H1 (cell line): ENCODE measurements around the gene CD72. TPM values are rescaled to one million over a fixed set of nuclear protein-coding genes. Genes with fewer than 3 reads are reported as not detected.

Experiments
- POU5F1 ChIP-seq: IDR thresholded peaks from 2 replicates; pipeline ENCODE4 v1.6.1; 2011; ENCODE audit warnings: low read depth, mild to moderate bottlenecking, low read length, moderate library complexity
- SIRT6 ChIP-seq: IDR thresholded peaks from one replicate; pipeline ENCODE4 v1.7.1; 2012; ENCODE audit warnings: low read length, inconsistent platforms
- polyA plus RNA-seq, 7 experiments: library from polyadenylated mRNA; depleted of rRNA in 3 of 7; stranded (reverse) in 5 of 7; unstranded in 2 of 7; fragments of >200 nt in 5 of 7; fragments of 200-250 nt in 2 of 7; gene quantifications; 1 replicate in 5 of 7; 2 replicates in 1 of 7; 4 replicates in 1 of 7; pipeline versions ENCODE4 v1.2.1 to v1.2.3, GENCODE V29; 2011 to 2013; ENCODE audit warnings: missing spikeins in 2 of 7, mixed read lengths in 2 of 7
- total RNA-seq: library from RNA; stranded (reverse); fragmentation: NEBNext Ultra II Directional; extraction: Animal tissue kit (Norgen Biotek cat#: 25700); gene quantifications from 2 replicates; pipeline ENCODE4 v1.2.1, GENCODE V29; 2021
- TF ChIP-seq, protein P1 (sequence below): fragments of 300-600 bp; sonication (generic); IDR thresholded peaks from 2 replicates; pipeline ENCODE4 v1.7.1; 2012; ENCODE audit warnings: low read length, moderate library complexity, mild to moderate bottlenecking, inconsistent platforms; ENCODE audit not compliant: insufficient replicate concordance

The CD72 gene
- total and polyA plus RNA-seq, 2 of the 8 experiments (the other 6 are each of a cell fraction or from before 2014, with no cell fraction given): 4.0 to 4.5 TPM

DNA sequence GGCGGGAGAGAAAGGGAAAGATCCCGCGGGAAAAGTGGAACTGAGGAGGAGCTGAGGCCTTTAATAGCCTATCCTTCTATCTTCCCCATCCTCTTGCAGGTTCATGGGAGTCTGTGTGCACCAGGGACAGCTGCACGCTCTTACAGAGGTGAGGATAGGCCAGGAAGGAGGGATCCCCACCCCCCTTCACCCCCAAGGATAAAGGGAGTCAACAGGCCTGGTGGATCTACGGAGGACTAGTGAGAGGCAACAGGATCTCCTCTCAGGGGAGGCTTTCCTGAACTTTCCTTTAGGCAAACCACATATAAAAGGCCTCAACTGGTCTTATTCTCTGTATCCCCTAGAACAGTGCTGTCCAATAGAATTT is 12.1 kb downstream of the CD72 start (continued):
- TF ChIP-seq, protein P1, sequence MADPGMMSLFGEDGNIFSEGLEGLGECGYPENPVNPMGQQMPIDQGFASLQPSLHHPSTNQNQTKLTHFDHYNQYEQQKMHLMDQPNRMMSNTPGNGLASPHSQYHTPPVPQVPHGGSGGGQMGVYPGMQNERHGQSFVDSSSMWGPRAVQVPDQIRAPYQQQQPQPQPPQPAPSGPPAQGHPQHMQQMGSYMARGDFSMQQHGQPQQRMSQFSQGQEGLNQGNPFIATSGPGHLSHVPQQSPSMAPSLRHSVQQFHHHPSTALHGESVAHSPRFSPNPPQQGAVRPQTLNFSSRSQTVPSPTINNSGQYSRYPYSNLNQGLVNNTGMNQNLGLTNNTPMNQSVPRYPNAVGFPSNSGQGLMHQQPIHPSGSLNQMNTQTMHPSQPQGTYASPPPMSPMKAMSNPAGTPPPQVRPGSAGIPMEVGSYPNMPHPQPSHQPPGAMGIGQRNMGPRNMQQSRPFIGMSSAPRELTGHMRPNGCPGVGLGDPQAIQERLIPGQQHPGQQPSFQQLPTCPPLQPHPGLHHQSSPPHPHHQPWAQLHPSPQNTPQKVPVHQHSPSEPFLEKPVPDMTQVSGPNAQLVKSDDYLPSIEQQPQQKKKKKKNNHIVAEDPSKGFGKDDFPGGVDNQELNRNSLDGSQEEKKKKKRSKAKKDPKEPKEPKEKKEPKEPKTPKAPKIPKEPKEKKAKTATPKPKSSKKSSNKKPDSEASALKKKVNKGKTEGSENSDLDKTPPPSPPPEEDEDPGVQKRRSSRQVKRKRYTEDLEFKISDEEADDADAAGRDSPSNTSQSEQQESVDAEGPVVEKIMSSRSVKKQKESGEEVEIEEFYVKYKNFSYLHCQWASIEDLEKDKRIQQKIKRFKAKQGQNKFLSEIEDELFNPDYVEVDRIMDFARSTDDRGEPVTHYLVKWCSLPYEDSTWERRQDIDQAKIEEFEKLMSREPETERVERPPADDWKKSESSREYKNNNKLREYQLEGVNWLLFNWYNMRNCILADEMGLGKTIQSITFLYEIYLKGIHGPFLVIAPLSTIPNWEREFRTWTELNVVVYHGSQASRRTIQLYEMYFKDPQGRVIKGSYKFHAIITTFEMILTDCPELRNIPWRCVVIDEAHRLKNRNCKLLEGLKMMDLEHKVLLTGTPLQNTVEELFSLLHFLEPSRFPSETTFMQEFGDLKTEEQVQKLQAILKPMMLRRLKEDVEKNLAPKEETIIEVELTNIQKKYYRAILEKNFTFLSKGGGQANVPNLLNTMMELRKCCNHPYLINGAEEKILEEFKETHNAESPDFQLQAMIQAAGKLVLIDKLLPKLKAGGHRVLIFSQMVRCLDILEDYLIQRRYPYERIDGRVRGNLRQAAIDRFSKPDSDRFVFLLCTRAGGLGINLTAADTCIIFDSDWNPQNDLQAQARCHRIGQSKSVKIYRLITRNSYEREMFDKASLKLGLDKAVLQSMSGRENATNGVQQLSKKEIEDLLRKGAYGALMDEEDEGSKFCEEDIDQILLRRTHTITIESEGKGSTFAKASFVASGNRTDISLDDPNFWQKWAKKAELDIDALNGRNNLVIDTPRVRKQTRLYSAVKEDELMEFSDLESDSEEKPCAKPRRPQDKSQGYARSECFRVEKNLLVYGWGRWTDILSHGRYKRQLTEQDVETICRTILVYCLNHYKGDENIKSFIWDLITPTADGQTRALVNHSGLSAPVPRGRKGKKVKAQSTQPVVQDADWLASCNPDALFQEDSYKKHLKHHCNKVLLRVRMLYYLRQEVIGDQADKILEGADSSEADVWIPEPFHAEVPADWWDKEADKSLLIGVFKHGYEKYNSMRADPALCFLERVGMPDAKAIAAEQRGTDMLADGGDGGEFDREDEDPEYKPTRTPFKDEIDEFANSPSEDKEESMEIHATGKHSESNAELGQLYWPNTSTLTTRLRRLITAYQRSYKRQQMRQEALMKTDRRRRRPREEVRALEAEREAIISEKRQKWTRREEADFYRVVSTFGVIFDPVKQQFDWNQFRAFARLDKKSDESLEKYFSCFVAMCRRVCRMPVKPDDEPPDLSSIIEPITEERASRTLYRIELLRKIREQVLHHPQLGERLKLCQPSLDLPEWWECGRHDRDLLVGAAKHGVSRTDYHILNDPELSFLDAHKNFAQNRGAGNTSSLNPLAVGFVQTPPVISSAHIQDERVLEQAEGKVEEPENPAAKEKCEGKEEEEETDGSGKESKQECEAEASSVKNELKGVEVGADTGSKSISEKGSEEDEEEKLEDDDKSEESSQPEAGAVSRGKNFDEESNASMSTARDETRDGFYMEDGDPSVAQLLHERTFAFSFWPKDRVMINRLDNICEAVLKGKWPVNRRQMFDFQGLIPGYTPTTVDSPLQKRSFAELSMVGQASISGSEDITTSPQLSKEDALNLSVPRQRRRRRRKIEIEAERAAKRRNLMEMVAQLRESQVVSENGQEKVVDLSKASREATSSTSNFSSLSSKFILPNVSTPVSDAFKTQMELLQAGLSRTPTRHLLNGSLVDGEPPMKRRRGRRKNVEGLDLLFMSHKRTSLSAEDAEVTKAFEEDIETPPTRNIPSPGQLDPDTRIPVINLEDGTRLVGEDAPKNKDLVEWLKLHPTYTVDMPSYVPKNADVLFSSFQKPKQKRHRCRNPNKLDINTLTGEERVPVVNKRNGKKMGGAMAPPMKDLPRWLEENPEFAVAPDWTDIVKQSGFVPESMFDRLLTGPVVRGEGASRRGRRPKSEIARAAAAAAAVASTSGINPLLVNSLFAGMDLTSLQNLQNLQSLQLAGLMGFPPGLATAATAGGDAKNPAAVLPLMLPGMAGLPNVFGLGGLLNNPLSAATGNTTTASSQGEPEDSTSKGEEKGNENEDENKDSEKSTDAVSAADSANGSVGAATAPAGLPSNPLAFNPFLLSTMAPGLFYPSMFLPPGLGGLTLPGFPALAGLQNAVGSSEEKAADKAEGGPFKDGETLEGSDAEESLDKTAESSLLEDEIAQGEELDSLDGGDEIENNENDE: no peak
- TF ChIP-seq POU5F1: no peak
- TF ChIP-seq SIRT6: no peak
